Measurements from ENCODE around the gene CTBP2.

GRCh38 chr10:125035136-125035535, 125.2 kb downstream of the CTBP2 start:
- no peak for TF ChIP-seq CTCF (optimal IDR thresholded peaks at IDR 0.05 in 1 of 3, IDR thresholded peaks at IDR 0.05 in 1 of 3, conservative IDR thresholded peaks at IDR 0.05 in 1 of 3; ENCODE audit: extremely low read depth in 1 of 3, insufficient read depth in 2 of 3, low read length in 3 of 3)
- TF ChIP-seq EZH2 (IDR thresholded peaks at IDR 0.05; ENCODE audit: low read length), result no peak

Measured in keratinocyte (primary cell).